Hepatocyte (in vitro differentiated cells): Measurements from ENCODE around the gene MYADML2. TPM values are rescaled to one million over a fixed set of nuclear protein-coding genes. Genes with fewer than 3 reads are reported as not detected.
A peak's percentile ranks its signal among the peaks of the same experiment; 100 is the strongest.

Experiments used
- DNase-seq: peaks from one replicate; pipeline ENCODE4 v3.0.0-alpha.2; 2016; ENCODE audit warnings: low spot score
- H2AFZ ChIP-seq: fragments of 200-600 bp; sonication (generic); 2 replicates; pipeline ENCODE4 v1.6.0; 2016; ENCODE audit warnings: antibody characterized with exemption, mild to moderate bottlenecking
- H3K27ac ChIP-seq: fragments of 200-600 bp; sonication (generic); 2 replicates; pipeline ENCODE4 v1.5.1; 2016; ENCODE audit warnings: mild to moderate bottlenecking
- H3K27me3 ChIP-seq: fragments of 200-600 bp; sonication (generic); 2 replicates; pipeline ENCODE4 v1.6.1; 2016
- H3K36me3 ChIP-seq: fragments of 200-600 bp; sonication (generic); replicated peaks from 2 replicates; pipeline ENCODE4 v1.5.1; 2016; ENCODE audit warnings: low read depth; ENCODE audit not compliant: insufficient read depth
- H3K4me1 ChIP-seq: fragments of 200-600 bp; sonication (generic); 2 replicates; pipeline ENCODE4 v1.5.1; 2016; ENCODE audit warnings: mild to moderate bottlenecking, moderate library complexity; ENCODE audit not compliant: insufficient read depth
- H3K4me2 ChIP-seq: fragments of 200-600 bp; sonication (generic); 2 replicates; pipeline ENCODE4 v1.6.0; 2016
- H3K4me3 ChIP-seq: fragments of 200-600 bp; sonication (generic); 2 replicates; pipeline ENCODE4 v1.5.1; 2016; ENCODE audit warnings: mild to moderate bottlenecking
- H3K79me2 ChIP-seq: fragments of 200-600 bp; sonication (generic); 2 replicates; pipeline ENCODE4 v1.6.0; 2017; ENCODE audit warnings: mild to moderate bottlenecking
- H3K9me2 ChIP-seq: fragments of 200-600 bp; sonication (generic); replicated peaks from 2 replicates; pipeline ENCODE4 v1.6.0; 2017; ENCODE audit warnings: mild to moderate bottlenecking; ENCODE audit not compliant: insufficient read depth
- H3K9me3 ChIP-seq: fragments of 200-600 bp; sonication (generic); 2 replicates; pipeline ENCODE4 v1.5.1; 2016; ENCODE audit warnings: low read depth, mild to moderate bottlenecking
- H4K20me1 ChIP-seq: fragments of 200-600 bp; sonication (generic); 2 replicates; pipeline ENCODE4 v1.6.0; 2016; ENCODE audit warnings: mild to moderate bottlenecking; ENCODE audit not compliant: insufficient read depth, poor library complexity, severe bottlenecking
- EZH2 ChIP-seq: fragments of 200-600 bp; sonication (generic); IDR thresholded peaks from 2 replicates; pipeline ENCODE4 v1.6.1; 2016; ENCODE audit warnings: antibody characterized with exemption, mild to moderate bottlenecking, borderline replicate concordance
- EZH2phosphoT487 ChIP-seq: fragments of 200-600 bp; sonication (generic); IDR thresholded peaks from one replicate; pipeline ENCODE4 v1.6.1; 2018; ENCODE audit warnings: antibody characterized with exemption, mild to moderate bottlenecking, low read depth, moderate library complexity; ENCODE audit not compliant: unreplicated experiment, severe bottlenecking
- WGBS: methylation state at CpG from one replicate; pipeline ENCODE4 v1.1.6; 2016; ENCODE audit warnings: low lambda C conversion rate; ENCODE audit errors: missing lambda C conversion rate; 5-methylcytosine and 5-hydroxymethylcytosine counted together
- polyA plus RNA-seq: library from polyadenylated mRNA; unstranded; fragments of >200 nt; fragmentation: Nextera tagmentation; extraction: Ambion mirVana; gene quantifications from 2 replicates; pipeline ENCODE4 v1.2.1, GENCODE V29; 2016
- total RNA-seq: library from RNA; depleted of rRNA; stranded (reverse); fragments of >200 nt; gene quantifications from 2 replicates; pipeline ENCODE4 v1.2.3, GENCODE V29; 2014
- TF ChIP-seq, protein P1 (sequence below): fragments of 200-600 bp; sonication (generic); IDR thresholded peaks from 2 replicates; pipeline ENCODE4 v1.5.1; 2016; ENCODE audit warnings: antibody characterized with exemption, mild to moderate bottlenecking; ENCODE audit not compliant: poor library complexity

Gene MYADML2
- total and polyA plus RNA-seq, 2 experiments from 2014 or later = 0.06 TPM; not detected in 1

DNA sequence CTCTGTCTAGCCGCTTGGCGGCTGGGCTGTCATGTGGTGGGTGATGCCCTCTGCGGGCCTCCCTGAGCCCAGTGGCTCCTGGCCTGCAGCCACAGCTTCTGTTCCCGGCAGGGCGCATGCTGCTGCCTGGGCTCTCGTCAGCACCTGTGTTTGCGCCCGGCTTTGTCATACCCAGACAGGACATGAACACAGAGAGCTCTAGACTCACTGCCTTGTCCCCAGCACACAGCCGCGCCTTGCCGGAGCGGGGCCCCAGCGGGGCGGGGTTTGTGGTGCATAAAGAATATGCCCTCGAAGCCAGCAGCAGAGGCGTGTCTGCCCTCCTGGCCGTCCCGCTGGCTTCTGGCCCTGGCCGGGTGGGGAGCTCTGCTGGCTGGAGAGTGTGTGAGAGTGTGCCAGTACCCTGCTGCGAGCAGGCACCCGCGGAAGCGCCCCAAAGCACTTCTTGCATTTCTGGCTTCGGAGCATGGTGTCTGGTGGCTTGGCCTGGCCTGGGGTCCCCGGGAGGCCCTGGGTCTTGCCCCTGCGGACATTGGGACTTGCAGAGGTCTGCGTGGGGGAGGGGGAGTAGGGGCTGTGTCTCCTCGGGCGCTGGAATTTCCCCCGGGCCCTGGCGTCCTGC, 44.8 kb upstream of the MYADML2 start:
- TF ChIP-seq, protein P1, sequence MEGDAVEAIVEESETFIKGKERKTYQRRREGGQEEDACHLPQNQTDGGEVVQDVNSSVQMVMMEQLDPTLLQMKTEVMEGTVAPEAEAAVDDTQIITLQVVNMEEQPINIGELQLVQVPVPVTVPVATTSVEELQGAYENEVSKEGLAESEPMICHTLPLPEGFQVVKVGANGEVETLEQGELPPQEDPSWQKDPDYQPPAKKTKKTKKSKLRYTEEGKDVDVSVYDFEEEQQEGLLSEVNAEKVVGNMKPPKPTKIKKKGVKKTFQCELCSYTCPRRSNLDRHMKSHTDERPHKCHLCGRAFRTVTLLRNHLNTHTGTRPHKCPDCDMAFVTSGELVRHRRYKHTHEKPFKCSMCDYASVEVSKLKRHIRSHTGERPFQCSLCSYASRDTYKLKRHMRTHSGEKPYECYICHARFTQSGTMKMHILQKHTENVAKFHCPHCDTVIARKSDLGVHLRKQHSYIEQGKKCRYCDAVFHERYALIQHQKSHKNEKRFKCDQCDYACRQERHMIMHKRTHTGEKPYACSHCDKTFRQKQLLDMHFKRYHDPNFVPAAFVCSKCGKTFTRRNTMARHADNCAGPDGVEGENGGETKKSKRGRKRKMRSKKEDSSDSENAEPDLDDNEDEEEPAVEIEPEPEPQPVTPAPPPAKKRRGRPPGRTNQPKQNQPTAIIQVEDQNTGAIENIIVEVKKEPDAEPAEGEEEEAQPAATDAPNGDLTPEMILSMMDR = no peak
- TF ChIP-seq EZH2phosphoT487 = no peak
- TF ChIP-seq EZH2 = no peak
- Histone ChIP-seq H3K9me2 (no peaks in the 10 kb centered on the region), H3K9me3 (no peaks in the 10 kb centered on the region), H3K36me3 (no peaks in the 10 kb centered on the region), H3K4me3 (no peak overlapping the region), H3K27ac (peak overlapping the region; percentile 83), H2AFZ (no peak overlapping the region), H3K4me1 (peaks cover 20% of the 10 kb centered on the region), H3K27me3 (no peaks in the 10 kb centered on the region), H3K79me2 (peaks cover 4% of the 10 kb centered on the region), H3K4me2 (peak overlapping the region; percentile 68), H4K20me1 (no peaks in the 10 kb centered on the region)
- peak; percentile 79 for DNase-seq
- 37% methylated on average over 30 of the region's 31 CpGs for WGBS

DNA sequence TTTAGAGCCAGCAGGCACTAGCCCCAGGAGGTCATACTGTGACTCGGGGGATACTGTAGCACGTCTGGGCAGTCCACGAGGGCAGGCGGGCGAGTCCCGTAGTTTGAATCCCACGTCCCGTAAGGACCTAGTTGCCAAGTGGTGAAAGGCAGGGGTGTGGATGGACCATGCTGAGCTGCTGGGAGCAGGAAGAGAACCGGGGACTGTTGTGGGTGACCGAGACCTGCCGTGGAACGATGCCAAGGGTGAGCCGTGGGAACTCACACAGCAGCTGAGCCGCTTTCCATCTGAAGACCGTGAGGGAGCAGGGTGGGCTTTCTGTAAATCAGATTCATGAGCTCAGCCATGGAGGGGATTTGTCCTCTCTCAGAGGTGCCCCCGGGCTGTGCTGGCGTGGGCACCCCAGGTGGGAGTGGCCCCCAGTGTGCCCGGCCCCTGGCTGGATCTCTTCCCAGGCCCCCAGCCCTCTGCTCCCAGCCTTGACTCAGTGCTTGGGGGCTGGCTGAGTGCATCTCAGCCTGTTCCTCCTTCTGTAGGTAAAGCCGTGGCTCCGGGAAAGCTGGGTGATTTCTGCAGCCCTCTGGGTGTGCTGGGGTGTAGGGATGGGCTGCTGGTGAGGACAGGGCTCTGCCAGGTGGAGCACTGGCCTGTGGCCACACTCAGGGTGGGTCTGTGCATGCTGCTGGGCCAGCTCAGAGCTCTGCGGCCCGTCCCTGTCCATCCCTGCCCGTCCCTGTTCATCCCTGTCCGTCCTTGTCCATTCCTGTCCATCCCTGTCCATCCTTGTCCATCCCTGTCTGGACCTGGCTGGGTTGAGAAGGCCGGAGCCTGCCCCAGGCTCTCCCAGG, 44.0 kb upstream of the MYADML2 start:
- H3K27me3 ChIP-seq = no peaks in the 10 kb centered on the region
- no peak overlapping the region for H2AFZ ChIP-seq
- H3K36me3 ChIP-seq = no peaks in the 10 kb centered on the region
- peaks cover 4% of the 10 kb centered on the region for H3K79me2 ChIP-seq
- no peak for TF ChIP-seq EZH2phosphoT487
- no peak for TF ChIP-seq EZH2
- TF ChIP-seq, protein P1 = no peak
- H3K4me1 ChIP-seq = peaks cover 20% of the 10 kb centered on the region
- no peaks in the 10 kb centered on the region for H3K9me2 ChIP-seq
- no peaks in the 10 kb centered on the region for H3K9me3 ChIP-seq
- H4K20me1 ChIP-seq = no peaks in the 10 kb centered on the region
- H3K4me3 ChIP-seq = no peak overlapping the region
- H3K27ac ChIP-seq = peak overlapping the region; percentile 83
- peak overlapping the region; percentile 68 for H3K4me2 ChIP-seq
- no peak for DNase-seq
- 92% methylated on average over 24 of the region's 25 CpGs for WGBS

DNA sequence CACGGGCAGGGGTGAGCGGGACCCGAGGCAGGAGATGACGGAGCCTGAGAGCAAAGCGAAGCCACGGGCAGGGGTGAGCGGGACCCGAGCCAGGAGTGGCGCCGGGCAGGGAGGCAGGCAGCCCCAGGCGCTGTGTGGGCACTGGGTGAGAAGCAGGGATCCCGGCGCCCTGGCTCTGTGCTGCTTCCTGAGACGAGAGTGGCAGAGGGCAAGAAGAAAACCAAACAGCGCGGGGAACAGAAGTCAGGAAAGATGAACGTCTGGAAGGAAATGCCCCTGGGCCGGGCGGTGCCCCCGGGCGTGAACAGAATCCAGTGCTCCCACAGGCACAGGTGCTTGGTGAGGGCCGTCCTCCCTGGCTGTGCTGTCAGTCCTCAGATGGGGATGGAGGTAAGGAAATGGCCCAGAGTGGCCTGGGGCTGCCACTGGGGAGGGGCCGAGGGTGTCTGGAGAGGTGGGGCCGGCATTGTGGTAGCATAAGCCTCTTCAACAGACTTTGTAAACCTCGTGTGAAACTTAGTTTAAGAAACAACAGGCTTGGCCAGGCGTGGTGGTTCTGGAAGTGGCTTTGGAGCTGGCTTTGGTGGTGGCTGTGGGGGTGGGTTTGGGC, 40.2 kb upstream of the MYADML2 start:
- 96% methylated on average over 26 of the region's 26 CpGs for WGBS
- Histone ChIP-seq H3K4me1 (peaks cover 13% of the 10 kb centered on the region), H3K4me3 (no peak overlapping the region), H3K79me2 (no peaks in the 10 kb centered on the region), H4K20me1 (no peaks in the 10 kb centered on the region), H3K27me3 (no peaks in the 10 kb centered on the region), H3K4me2 (no peak overlapping the region), H3K27ac (no peak overlapping the region), H3K36me3 (no peaks in the 10 kb centered on the region), H3K9me3 (no peaks in the 10 kb centered on the region), H2AFZ (no peak overlapping the region), H3K9me2 (no peaks in the 10 kb centered on the region)
- TF ChIP-seq EZH2phosphoT487 = no peak
- no peak for TF ChIP-seq EZH2
- TF ChIP-seq, protein P1 = no peak
- no peak for DNase-seq
